Inflammatory macrophage (primary cell): Measurements from ENCODE around the gene KSR2.

Experiments used
- DNase-seq, 2 donors: peaks; one replicate each; pipeline ENCODE4 v3.0.0-alpha.2; 2020 to 2022

Gene KSR2

DNA sequence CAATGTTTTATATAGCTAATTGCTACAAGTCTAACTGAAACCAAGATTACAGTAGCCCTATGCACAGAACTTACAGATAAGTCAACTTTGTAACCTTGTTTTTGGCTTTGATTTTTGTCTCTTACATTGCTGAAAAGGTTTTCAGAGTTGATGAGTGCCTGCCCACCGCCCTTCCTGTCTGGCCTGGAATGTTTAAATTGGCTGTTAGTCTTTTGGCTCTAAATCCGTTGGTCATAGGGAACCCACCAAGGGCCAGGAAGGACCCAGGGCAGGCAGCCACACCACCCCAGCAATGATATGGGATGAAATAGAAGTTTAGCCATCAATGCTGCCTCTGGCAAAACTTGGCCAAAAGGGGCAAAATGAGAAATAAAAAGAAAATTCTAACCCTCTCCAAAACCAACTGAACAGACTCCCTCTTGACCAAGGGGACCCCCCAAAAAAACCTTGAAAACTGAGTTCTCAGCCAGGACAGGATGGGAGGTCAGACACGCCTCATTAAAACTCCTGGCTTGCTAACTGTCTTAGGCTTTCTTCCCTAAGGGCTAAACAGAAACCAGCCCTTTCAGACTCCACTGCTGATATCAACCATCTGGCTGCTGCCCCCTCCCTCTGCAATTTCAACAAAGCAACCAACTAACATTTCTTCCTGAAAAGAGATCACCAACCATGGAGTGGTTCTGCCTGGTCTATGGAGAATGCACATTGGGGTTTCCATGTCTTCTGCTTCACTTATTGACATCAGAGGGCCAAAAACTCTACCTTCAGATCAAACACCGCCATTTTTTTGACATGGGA is 365.3 kb downstream of the KSR2 start:
- DNase-seq, result no peak

DNA sequence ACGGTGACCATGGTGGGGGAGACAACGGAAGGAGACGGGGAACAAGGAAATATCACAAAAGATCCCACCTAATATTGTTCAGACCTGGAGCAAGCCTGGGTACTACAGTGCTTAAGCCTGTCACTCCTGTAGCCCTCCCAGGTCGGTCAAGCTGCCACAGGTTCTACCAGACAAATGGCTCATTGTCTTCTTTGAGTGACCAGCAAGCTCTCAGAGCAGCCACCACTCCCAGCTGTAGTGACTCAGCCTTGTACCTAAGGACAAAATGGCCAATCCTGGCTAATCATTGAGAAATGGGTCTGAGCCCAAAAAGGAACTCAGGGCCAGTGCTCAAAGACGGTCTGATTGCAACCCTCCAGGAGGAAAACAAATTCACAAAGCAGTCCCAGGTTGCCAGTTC is 368.9 kb downstream of the KSR2 start:
- no peak for DNase-seq

DNA sequence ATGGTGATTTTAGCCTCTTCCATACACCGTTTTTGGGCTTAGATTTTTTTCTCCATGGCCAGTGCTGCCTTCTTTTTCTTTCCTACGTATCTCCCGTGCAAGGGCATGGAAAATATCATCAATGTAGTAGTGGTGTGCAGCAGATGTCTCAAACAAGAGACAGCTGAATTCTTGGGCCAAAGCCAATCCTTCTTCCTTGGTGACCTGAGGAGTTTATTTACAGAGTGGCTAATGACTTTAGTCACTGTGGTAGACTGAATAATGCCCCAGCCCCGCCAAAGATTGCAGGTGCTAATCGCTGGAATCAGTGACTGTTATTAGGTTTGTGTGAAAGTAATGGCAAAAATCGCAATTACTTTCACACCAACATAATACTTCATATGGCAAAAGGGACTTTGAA is 371.8 kb downstream of the KSR2 start:
- DNase-seq, result no peak

DNA sequence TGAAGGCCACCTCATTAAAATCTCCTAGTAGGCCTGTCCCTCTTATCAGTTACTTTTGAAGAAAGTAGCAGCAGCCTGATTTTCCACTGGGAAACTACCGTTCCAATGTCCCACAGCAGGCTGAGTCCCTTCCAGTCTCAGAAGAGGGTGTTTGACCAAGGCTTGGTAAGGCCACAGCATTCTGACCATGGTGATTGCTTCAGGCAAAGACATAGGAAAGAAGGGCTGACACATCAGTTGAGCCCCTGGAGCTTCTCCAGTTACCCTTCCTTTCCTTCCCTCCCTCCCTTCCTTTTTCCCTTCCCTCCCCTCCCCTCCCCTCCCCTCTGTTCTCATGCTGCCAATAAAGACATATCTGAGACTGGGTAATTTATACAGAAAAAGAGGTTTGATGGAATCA is 373.0 kb downstream of the KSR2 start:
- no peak for DNase-seq

DNA sequence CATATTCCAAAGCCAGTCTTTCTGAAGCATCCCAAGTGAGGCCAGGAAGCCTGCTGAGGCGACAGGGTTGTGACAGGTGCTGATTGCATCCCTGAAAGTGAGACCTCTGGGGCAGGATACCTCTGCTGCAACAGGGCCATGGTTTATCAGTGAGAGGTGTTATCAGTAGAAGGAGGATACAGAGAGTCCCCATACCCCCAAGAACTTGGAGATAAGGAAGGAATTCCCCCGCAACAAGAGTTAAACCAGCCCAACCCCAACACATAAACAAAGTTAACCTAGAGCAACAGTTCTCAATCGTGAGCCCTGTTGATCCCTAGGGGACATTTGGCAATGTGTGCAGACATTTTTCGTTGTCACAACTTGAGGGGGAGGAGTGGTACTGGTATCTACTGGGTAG is 374.3 kb downstream of the KSR2 start:
- no peak for DNase-seq

DNA sequence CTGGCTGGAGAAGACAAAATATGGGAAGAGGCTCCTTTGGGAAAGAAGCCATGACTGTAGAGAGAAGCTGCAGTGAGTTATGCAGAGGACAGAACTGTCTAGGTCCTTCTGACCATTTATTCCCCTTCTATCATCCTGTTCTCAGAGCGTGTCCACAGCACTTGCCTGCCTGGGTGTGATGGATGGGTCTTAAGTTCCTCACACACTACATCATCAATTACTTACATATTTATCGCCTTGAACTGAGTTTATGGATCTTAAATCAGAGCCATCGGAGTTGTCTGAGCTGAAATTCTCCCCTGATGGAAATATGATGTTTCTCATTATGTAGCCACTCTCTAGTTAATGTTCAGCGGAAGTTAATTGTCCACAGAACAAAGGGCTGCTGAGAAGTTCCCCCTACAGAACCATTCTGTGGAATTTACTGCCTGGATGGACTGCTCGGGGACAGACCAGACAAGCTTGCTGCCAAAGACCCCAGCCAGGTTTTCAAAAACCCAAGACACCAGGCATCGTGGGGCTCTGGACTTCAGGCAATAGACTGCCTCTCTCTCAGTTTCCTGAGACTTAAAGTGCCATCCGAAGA is 374.9 kb downstream of the KSR2 start:
- no peak for DNase-seq

DNA sequence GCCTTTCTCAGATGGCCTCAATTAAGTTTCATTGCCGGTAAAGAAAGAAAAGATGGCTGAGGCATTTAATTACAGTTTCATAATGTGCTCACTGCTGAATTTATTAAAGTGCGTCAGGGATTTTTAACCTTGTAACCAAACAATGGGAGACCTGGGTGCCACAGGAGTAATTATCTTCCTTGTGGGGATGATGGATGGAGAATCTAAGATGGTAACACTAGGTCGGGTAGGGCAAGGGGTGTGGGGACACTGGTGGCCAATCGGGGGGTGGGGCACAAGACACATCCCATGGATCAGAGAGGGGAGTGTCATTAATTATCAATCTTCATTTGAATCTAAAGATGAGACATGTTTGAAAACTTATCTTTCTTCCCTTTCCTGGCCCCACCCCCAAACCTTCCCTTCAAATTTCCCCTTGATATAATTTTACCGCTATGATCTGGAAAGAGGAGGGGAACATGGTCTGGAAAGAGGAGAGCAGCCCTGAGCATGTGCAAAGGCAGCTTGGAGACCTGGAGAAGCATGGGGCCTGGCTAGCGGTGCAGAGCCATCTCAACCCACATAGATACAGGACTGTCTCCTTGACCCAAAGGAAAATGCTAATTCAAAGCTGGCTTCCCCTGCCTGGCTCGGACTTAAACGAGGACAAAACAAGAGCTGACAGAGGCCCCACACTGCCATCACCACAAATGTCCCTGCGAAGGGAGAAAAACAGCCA is 376.0 kb downstream of the KSR2 start:
- no peak for DNase-seq

DNA sequence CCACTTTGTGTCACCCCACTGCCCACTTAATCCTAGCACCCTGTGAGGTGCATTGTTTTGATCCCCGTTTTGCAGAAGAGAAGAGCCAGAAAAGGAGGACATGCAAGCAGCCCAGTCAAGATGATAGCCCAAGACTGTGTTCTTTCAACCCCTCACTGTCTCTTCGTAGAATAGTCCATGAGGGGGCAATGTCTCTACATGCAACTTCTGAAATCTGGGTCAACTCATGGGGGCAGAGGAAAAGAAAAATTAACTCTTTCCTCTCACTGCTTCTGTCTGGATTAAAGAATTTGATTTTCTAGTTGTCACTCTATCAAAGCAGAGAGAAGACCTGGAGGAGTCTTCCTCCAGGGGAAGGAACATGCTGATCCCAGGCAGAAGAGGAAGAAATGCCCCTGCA is 377.8 kb downstream of the KSR2 start:
- no peak for DNase-seq

DNA sequence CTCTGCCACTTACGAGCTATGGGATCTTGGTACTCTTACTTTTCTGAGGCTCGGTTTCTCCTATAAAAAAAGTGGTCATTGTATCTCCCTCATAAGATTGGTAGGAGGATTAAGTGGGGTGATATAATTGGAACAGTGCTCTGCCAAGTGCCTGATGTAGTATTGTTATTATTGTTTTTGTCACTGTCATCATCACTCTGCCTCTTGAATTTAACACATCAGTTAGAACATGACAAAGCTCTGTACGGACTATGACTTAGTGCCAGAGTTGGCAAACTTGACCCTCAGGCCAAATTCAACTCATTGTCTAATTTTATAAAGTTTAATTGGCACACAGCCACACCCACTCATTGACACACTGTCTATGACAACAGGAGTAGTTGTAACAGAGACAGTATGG is 378.4 kb downstream of the KSR2 start:
- no peak for DNase-seq

DNA sequence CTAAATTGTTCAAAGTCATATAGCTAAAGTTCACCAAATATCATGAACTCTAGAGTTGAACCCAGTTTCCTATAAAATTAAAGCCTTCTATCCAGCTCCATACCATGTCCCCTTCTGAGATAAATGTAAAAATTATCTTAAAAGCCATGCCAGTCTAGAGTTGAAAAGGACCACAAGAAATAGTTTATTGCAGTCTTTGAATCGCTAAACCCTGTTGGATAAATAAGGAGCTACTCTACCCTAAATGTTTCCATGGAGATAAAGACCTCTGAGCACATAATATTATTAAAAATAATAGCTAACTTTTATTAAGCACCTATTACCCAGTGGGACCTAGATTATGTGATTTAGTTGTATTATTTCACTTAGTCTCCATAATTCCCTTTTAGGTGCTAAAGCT is 379.8 kb downstream of the KSR2 start:
- no peak for DNase-seq

DNA sequence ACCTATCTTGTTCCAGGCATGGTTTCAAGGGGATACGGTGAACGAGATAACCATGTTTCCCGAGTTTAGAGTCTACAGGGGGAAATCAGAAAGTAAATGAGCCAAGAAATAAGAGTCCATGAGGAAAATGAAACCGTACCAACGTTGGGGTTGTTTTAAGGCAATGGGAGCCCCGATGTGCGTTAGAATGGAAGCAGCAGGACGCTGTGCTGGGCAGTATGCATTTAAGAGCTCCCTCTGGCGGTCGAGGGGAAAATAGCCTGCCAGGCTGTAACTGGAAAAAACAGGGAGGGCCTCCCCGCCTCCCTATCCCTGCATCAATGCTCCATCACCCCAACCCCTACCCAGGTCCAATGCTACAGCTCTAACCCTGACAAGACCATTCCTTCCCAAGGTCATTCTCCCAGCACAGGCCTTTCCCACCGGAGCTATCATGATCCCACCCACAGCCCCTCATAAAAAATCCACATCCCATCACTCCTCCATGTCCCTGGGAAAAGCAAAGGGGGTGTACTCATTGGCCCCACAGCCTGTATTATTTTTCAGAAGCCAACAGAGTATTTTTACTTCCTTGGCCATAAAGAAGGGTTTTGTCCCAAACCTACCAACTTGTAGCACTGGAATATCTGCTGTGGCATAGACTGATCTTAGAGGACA is 381.0 kb downstream of the KSR2 start:
- peak; percentile 41 to 62 for DNase-seq

DNA sequence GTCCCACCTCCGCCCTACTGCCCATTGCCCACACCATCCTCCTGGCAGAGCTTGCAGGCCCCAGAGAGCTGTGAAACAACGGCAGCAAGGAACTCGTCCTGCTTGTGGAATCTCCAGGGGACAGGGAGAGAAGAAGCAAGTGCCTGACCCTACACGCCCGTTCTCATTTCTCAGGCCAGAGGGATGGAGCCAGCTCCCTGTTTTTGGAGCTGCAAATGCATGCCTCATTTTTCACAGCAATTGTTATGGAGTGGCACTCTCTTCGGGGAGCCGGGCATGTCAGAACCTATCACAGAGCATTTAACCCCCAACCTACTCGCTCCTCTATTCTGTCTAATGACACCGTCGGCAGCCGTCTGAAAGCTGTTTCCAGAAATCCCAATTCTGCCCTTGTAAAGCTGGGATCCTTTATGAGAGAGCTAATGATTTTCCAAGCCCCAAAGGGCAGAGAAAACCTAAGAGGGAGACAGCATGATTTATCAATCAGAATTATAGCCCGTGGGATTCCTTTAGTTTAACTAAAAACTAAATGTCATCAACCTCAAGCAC is 385.0 kb downstream of the KSR2 start:
- DNase-seq, result no peak

DNA sequence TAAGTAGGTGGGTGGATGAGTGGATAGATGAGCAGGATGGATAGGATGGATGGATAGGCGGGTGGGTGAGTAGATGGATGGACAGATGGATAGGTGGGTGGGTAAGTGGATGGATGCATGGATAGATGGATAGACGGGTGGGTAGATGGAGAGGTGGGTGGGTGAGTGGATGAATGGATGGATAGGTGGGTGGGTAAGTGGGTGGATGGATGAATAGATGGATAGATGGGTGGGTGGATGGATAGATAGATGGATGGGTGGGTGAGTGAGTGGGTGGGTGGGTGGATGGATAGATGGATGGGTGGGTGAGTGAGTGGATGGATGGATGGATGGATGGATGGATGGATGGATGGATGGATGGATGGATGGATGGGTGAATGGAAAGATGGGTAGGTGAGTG is 385.7 kb downstream of the KSR2 start:
- no peak for DNase-seq

DNA sequence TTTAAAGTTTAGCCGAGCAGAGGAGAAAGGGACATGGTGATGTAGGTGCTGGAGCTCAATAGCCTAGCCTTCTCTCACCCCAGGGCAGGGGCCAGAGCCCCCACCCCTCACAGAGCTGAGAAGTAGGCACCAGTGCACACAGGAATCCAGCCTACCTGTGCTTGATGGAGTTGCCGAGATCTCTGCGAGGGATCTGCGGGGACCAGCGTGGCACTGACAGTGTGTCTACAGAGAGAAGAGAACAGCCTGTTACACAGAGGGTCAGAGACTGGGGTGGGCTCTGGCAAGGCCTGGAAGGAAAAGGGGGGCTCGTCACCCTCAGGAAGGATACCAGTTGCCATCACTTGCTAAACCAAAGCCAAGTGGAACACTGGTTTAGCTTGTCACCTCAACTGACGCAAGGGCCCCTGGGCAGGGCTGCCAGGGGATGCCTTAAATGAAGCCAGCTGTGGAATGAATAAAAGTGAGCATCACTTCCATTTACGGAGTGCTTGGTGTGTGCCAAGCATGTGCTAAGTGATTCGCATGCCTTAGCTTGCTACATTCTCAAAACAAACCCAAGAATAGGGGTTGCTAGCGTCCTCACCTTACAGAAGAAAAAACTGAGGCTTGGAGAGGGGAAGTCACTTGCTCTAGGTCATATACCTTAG is 386.5 kb downstream of the KSR2 start:
- DNase-seq, result no peak

DNA sequence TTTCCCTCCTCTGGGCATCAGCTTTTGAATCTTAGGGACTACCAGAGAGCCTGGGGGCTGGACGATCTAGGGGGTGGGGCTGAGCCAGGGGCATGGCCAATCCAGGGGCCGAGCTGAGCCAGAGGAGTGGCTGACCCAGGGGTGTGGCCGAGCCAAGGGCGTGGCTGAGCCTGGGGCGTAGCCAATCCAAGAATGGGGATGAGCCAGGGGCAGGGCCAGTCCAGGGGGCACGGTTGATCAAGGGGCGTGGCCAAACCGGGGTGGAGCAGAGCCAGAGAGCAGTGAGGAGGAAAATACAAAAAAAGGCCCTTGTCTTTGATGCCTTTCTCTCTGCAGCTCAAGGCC is 388.1 kb downstream of the KSR2 start:
- DNase-seq, result no peak

DNA sequence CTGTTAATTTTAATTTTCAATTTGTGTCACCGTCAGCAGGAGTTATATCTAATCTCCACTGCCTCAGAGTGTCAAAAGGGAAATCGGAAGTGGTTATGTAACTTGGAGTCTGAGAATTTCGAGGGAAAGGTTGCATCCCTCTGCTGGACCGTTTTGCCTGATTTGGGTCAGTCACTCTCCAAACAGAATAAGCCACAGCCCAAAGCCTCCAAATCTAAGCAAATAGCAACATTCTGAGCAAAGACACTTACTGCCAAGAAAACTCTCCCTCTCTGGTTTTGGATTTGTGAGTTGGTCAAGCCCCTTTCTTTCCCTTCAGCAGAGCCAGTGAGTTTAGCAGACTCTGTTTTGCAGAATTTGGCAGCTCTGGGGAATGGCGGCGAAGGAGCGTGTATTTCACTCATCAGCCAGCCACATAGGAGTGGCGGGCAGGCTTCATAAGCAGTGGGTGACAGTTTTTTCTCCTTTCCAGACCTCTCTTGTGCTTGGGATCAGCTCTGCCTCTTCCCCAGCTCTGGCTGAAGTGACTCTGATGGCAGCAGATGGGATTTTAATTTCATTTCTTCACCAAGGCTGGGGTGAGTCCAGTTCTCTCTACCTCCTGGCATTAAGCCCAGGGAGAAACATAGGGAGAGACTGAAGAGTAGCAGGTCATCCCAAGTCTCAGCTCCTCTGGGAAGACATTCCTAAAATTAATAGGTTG is 388.6 kb downstream of the KSR2 start:
- DNase-seq, result no peak

DNA sequence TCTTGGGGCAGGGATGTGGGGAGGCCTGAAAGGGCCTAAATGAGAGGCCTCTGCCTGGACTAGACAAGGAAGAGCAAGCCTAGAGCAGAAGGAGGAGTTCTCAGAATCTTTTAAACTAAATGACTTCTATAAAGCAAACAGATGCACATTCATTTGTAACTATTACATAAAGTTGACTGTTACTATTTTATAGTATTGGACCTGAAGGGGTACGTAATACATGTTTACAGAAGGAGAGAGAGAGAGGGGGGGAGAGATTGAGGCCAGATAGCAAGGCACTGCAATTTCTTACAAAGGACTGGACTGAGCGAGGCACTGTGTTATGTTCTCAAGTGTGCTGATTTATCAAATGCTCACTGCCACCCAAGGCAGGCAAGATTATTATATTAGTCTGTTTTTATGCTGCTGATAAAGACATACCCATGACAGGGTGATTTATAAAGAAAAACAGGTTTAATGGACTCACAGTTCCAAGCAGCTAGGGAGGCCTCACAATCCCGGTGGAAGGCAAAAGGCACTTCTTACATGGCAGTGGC is 391.6 kb downstream of the KSR2 start:
- no peak for DNase-seq

DNA sequence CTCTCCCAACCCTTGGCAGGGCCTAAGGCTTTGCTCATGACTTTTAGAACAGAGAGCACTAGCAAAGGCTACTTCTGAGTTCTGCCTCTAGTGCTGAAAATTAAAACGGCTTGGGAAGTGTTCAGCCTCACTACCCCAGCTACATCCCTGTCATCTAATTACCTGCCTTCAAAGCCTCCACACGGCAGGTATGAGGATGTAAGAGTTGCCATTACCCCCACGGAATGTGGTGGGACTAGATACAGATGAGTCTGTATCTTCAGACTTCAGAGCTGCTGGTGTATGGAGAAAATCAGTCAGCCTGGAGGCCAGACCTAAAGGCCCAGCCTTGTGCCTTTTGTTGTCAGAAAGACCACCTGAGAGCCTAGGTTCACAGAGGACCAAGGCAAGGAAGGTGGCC is 392.7 kb downstream of the KSR2 start:
- no peak for DNase-seq

DNA sequence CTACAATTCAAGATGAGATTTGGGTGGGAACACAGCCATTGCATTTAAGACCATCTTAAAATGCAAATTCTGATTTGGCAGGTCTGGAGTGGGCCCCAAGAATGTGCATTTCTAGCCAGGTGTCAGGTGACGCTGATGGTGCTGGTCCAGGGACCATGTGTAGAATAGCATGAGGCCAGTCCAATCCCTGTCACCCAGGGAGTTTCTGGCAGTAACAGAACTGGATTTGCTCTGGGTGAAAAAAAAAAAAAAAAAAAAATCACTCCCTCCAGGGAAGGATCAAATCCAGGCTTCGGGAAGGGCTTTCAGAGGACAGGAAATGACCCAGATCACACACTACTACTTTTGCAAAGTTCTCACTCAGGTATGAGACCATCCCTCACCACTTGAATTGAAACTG is 394.1 kb downstream of the KSR2 start:
- DNase-seq, result no peak

DNA sequence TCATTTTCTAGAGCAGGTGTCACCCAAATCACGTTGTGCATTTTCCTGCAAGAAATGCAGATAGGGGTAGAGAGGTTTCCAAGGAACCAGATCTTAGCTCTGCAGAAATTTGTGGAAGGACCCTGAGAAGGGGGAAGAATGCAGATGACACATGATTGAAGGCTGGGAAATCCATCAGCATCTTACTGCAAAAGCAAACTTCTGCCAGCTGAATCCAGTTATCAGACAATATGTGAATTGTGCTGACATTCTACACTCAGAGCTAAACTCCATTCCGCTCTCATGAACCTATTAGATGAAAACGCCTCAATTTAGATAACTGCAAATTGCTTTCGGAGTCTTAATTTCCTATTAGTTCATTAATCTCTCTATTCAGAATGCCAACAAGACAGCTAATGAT is 396.0 kb downstream of the KSR2 start:
- DNase-seq, result no peak

DNA sequence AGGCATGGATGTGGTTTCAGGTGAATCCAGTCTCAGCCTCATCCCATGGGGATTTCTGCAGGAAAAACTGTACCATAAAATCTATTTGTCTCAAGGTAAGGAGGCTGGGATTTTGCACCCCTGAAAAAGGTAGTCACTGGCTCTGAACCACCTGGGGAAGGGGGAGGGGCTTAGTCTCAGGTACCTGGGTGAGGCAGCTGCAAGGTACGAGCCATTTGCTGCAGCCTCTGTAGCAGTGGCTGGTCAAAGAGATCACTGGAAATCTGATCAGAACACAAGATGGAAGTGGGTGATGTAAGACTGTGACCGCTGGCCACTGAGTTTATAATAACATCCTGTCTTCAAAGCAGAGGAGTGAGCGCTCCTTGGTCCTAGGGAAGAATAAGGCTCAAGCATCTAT is 397.5 kb downstream of the KSR2 start:
- DNase-seq, result no peak

DNA sequence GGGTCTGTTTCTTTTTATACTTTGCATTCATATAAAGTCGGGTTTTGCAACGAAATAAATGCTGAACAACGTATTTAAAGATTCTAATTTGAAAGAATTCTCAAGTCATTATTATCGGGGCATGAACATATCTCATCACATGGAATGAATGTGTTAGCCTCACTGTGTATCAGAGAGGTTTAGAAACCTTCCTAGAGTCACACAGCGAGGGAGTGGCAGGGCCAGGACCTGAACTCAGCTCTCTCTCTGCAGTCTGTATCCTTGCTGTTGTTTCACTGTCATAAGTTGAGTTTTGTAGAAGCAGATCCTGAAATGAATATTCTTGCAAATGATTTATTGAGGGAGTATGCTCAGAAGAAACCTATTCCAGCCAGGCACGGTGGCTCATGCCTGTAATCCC is 398.2 kb downstream of the KSR2 start:
- DNase-seq, result no peak
